ENCODE data around the gene TUT4.
A peak's percentile ranks its signal among the peaks of the same experiment; 100 is the strongest.

TUT4 gene

GRCh38 chr1:52569449-52570210 is 16.7 kb upstream of the TUT4 start:
- no peak for DNase-seq

- DNase-seq = no peak
These were observed 15.1 kb upstream of the TUT4 start for GRCh38 chr1:52567943-52568342.

- no peak for DNase-seq
These were observed 9.9 kb upstream of the TUT4 start for GRCh38 chr1:52562766-52563165.

GRCh38 chr1:52559875-52560274 is 7.0 kb upstream of the TUT4 start:
- DNase-seq = no peak

GRCh38 chr1:52558941-52559340 is 6.0 kb upstream of the TUT4 start:
- no peak for DNase-seq

GRCh38 chr1:52556641-52557360 is 3.9 kb upstream of the TUT4 start:
- DNase-seq = no peak

- no peak for DNase-seq
These were observed 1.9 kb upstream of the TUT4 start for GRCh38 chr1:52554756-52555155.

GRCh38 chr1:52554267-52554640 is 1.4 kb upstream of the TUT4 start:
- DNase-seq = no peak

GRCh38 chr1:52553362-52554266 is 722 bp upstream of the TUT4 start:
- peak; percentile 46 to 72 for DNase-seq

GRCh38 chr1:52552236-52552504 is 722 bp downstream of the TUT4 start:
- peak in 1 of 2 experiments; percentile 48 for DNase-seq

- no peak for DNase-seq
These were observed 1.2 kb downstream of the TUT4 start for GRCh38 chr1:52551507-52552235.

- no peak for DNase-seq
These were observed 2.4 kb downstream of the TUT4 start for GRCh38 chr1:52550447-52550846.

- no peak for DNase-seq
These were observed 3.6 kb downstream of the TUT4 start for GRCh38 chr1:52549267-52549666.

- DNase-seq = no peak
These were observed 6.0 kb downstream of the TUT4 start for GRCh38 chr1:52546852-52547251.

- DNase-seq = no peak
These were observed 8.0 kb downstream of the TUT4 start for GRCh38 chr1:52544665-52545525.

- DNase-seq = no peak
These were observed 10.7 kb downstream of the TUT4 start for GRCh38 chr1:52542085-52542688.

- DNase-seq = no peak
These were observed 17.7 kb downstream of the TUT4 start for GRCh38 chr1:52534928-52535764.

- no peak for DNase-seq
These were observed 19.2 kb downstream of the TUT4 start for GRCh38 chr1:52533713-52534112.

- no peak for DNase-seq
These were observed 20.1 kb downstream of the TUT4 start for GRCh38 chr1:52532731-52533327.

GRCh38 chr1:52532247-52532646 is 20.6 kb downstream of the TUT4 start:
- no peak for DNase-seq
